Renal cortical epithelial cell (primary cell): ENCODE data around the gene DEPDC1B. TPM values are rescaled to one million over a fixed set of nuclear protein-coding genes. Genes with fewer than 3 reads are reported as not detected.
"Not testable (repeated sequence)": the region's sequence is repeated elsewhere in the genome, so short reads cannot be mapped to it uniquely, and the experiment has no call there.

Experiments
- DNase-seq: peaks from one replicate; pipeline ENCODE4 v3.0.0-alpha.2; 2011; ENCODE audit warnings: low read depth
- total RNA-seq: library from RNA; depleted of rRNA; stranded (reverse); fragments of >200 nt; gene quantifications from 2 replicates; pipeline ENCODE4 v1.2.3, GENCODE V29; 2014

The DEPDC1B gene, protein sequence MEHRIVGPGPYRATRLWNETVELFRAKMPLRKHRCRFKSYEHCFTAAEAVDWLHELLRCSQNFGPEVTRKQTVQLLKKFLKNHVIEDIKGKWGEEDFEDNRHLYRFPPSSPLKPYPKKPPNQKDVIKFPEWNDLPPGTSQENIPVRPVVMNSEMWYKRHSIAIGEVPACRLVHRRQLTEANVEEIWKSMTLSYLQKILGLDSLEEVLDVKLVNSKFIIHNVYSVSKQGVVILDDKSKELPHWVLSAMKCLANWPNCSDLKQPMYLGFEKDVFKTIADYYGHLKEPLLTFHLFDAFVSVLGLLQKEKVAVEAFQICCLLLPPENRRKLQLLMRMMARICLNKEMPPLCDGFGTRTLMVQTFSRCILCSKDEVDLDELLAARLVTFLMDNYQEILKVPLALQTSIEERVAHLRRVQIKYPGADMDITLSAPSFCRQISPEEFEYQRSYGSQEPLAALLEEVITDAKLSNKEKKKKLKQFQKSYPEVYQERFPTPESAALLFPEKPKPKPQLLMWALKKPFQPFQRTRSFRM
- total RNA-seq = 5.7 and 17.9 TPM in 2 replicates

DNA sequence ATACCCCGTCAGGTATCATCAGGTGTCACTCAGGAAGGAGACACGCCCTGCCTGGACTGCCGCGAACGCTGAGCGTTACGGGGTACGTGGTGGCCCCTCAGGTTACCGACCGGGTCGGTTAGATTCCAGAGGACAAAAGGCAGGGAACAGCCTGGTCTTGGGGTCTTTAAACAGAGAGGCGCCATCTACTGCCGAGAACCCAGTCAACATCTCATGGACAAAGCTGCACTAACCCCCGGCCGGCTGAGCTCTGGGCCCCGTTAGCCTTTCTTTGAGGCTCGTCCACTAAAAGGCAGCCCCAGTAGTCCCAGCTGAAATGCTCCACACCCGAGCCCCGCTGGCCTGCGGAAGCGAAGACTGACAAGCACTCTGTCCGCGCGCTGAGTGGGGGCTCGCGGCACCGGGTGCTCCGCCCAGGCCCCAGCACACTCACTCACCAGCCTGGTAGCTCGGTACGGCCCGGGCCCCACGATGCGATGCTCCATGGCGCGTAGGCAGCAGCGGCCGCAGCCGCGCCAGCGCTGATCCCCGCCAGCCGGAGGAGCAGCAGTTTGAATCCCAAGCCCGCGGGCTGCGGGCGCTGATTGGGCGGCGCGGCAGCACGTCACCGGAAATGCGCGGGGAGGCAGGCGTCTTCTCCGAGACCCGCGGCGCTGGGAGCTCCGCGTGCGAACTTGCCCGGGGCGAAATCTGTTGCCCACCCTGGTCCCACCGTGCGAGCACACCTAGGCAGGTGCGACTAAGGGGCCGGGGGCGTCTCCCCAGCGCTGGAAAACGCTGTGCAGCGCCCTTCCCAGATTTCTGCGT lies at the start of gene DEPDC1B:
DEPDC1B (minus strand) TSS at position 558 of the 807 bp plus-strand sequence; CDS start at position 485, 73 bp downstream.
- DNase-seq = peak; percentile 70

DNA sequence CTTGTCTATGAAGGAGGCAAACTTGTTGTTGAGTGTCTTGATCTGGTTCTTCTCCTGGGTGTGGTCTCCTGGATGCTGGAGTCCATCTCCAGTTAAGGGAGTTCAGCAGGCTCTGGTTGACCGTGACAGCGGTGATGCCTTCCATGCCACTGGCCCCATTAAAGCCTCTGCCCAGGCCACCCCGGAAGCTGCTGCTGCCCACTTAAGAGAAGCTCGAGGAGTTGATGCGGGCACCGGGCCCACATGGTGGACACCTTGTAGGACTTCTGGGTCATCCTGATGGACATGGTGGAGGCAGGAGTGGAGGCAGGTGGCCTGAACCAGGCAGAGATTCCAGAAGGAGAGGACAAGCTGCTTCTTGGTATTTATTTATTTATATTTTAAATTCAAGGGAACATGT lies 44.7 kb upstream of the DEPDC1B start:
- DNase-seq = no peak

DNA sequence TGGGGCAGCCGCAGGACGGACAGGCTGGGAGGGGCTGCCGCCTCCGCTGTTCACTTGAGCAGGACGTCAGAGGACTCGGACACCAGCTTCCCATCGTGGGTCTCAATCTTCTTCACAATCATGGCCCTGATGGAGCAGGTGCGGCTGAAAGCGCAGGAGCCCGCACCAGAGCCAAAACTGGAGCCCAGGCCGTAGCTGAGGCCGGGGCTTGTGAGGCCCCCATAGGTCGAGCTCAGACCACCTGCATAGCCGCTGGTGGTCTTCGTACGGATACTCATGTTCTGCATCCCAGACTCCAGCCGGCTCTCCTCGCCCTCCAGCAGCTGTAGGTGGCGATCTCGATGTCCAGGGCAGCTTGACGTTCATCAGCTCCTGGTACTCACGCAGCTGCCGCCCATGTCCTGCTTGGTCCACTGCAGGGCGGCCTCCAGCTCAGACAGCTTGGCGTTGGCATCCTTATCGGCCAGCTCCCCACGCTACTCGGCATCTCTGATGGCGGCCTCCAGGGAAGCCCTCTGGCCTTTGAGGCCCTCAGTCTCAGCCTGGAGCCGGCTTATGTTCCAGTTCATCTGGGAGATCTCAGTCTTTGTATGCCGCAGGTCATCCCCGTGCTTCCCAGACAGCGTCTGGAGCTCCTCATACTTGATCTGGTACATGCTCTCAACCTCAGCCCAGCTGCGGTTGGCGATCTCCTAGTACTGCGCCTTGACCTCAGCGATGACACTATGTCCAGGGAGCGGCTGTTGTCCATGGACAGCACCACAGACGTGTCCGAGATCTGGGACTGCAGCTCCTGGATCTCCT lies 43.7 kb upstream of the DEPDC1B start:
- DNase-seq = no peak

DNA sequence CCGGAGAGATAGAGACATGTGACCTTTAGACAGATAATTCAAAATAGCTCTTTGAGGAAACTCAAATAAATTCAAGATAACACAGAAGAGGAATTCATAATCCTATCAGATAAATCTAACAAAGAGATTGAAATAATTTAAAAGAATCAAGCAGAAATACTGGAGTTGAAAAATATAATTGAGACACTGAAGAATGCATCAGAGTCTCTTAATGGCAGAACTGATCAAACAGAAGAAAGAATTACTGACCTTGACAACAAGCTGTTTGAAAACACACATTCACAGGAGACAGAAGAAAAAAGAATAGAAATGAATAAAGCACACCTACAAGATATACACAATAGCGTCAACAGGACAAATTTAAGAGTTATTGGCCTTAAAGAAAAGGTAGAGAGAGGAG lies 40.4 kb upstream of the DEPDC1B start:
- no peak for DNase-seq

DNA sequence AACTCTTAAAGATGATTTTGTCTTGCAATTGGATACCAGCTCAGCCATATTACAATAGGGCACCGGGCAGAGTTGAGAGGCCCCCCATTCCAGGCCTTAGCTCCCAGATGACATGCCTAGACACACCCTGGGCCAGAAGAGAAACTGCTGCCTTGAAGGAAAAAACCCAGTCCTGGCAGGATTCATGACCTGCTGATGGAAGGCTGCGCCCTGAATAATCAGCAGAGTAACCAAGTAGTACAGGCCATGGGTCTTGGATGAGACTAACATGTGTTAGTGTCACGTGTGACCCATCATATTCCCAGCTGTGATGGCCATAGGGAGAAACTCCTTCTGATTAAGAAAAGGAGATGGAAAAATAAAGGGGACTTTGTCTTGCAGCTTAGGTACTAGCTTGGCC lies 39.0 kb upstream of the DEPDC1B start:
- DNase-seq = no peak

DNA sequence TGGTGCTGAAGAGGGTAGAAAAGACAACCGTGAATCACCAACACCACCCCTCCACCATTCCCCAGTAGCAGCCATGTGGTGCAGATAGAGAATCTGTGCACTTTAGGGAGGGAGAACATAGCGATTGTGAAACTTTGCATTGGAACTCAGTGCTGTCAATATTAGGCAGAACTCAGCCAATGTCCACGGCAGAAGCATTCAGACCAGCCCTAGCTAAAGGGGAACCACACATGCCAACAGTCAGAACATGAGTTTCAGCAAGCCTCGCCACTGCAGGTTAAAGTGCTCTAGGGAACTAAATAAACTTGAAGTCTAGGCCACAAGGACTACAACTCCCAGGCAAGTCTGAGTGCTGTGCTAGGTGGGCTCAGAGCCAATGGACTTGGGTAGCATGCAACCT lies 38.5 kb upstream of the DEPDC1B start:
- DNase-seq = no peak

DNA sequence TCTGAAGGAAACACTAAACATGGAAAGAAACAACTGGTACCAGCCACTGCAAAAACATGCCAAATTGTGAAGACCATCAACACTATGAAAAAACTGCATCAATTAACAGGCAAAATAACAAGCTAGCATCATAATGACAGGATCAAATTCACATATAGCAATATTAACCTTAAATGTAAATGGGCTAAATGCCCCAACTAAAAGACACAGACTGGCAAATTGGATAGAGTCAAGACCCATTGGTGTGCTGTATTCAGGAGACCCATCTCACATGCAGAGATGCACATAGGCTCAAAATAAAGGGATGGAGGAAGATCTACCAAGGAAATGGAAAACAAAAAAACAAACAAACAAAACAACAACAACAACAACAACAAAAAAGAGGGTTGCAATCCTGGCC lies 30.9 kb upstream of the DEPDC1B start:
- not testable (repeated sequence) for DNase-seq

DNA sequence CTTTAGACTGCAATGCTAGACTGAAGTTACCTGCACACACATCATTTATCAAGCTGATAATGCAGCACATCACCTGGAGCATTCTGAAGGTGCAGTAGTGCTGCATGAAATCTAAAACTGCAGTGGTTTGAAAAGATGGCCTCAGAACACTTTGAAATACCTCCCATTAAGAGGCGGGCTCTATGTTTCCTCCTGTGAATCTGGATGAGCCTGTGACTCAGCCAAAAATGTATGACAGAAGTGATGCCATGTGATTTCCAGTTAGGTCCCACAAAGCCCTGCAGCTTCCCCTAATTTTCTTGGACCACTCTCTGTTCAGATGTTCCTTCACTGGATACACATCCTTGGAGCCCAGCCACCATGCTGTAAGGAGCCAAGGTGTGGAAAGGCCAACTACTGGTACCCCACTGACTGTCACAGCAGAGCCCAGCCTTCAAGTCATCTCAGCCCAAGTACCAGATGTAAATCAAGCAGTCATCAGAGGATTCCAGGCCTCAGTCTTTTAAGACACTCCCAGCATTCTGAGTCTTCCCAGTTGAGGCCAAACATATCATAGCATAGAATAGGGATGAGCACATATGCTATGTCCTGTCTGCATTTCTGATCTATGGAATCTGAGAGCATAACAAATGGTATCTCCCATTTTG lies 27.2 kb upstream of the DEPDC1B start:
- no peak for DNase-seq

DNA sequence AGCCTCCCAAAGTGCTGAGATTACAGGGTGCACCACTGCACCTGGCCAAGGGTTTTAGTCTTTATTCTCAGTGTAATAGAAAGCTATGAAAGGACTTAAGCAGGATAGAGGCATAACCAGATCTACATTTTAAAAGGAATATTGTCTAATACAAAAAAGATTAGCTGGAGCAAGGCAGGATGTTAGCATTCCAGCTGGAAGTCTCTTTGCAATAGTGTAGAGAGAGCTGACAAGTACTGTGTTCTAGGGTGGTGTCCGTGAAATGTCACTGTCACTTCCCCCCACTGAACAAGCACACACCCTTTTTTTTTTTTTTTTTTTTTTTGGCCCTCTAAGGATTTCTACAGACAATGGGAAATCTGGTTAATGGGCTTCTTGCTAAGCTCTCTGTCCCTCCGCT lies 24.2 kb upstream of the DEPDC1B start:
- DNase-seq = no peak

DNA sequence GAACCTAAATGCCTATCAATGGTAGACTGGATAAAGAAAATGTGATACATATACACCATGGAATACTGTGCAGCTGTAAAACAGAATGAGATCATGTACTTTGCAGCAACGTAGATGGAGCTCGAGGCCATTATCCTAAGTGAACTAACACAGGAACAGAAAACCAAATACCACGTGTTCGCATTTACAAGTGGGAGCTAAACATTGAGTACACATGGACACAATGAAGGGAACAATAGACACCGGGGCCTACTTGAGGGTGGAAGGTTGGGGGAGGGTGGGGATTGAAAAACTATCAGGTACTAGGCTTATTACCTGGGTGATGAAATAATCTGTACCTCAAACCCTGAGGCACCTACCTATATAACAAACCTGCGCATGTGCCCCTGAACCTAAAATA lies 22.4 kb upstream of the DEPDC1B start:
- no peak for DNase-seq

DNA sequence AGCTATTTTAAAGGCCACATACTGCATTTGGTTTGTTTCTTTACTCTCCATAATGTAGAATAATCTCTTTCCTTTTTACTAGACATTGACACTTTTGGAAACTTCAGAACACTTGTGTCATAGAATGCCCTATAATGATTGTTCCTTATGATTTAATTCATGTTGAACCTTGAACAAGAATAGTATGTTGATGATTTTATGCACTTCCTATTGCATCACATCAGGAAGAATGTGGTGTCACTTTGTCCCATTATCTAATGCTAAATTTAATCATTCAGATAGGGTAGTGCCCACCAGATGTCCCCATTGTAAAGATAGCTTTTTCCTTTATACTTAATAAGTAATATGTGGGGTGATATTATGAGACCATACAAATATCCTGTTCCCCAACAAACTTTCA lies 19.4 kb upstream of the DEPDC1B start:
- no peak for DNase-seq

DNA sequence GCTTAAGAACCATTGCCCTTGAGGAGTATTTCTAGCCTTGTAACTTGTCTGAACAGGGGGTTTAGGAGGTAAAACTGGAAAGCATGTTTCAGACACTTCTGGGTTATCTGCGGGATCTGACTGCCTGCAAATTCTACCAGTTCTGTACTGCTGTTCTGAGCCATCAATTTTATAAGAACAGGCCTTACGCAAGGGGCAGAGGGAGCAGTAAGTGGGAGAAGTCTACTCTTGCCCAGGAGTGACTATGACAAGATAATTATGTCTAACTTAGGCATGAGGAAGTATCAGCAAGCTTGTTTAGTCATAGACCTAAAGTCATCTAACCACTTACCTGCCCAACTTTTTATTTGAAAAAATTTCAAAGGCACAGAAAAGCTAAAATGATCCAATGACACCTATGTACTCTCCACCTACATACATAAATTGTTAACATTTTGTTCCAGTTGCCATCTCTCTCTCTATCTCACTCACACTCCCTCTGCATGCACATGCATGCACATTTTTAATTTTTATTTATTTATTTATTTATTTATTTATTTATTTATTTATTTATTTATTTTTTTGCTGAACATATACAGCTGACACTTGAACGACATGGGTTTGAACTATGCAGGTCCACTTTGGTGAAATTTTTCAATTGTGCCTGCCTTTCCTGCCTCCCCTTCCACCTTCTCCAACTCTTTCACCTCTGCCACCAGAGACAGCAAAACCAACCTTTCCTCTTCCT lies 18.4 kb upstream of the DEPDC1B start:
- no peak for DNase-seq

DNA sequence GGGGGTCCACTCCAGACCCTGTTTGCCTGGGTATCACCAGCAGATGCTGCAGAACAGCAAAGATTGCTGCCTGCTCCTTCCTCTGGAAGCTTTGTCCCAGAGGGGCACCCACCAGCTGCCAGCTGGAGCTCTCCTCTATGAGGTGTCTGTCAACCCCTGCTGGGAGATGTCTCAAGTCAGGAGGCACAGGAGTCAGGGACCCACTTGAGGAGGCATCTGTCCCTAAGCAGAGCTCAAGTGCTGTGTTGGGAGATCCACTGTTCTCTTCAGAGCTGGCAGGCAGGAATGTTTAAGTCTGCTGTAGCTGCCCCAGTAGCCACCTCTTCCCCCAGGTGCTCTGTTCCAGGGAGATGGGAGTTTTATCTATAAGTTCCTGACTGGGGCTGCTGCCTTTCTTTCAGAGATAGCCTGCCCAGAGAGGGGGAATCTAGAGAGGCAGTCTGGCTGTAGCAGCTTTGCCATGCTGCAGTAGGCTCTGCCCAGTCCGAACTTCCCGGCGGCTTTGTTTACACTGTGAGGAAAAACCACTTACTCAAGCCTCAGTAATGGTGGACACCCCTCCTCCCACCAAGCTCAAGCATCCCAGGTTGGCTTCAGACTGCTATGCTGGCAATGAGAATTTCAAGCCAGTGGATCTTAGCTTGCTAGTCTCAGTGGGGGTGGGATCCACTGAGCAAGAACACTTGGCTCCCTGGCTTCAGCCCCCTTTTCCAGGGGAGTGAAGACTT lies 15.4 kb upstream of the DEPDC1B start:
- DNase-seq = not testable (repeated sequence)

DNA sequence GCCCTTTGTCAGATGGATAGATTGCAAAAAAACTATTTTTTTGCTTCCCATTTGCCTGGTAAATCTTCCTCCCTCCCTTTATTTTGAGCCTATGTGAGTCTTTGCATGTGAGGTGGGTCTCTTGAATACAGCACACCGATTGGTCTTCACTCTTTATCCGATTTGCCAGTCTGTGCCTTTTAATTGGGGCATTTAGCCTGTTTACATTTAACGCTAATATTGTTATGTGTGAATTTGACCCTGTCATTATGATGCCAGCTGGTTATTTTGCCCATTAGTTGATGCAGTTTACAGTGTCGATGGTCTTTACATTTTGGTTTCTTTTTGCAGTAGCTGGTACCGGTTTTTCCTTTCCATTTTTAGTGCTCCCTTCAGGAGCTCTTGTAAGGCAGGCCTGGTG lies 13.0 kb upstream of the DEPDC1B start:
- no peak for DNase-seq

DNA sequence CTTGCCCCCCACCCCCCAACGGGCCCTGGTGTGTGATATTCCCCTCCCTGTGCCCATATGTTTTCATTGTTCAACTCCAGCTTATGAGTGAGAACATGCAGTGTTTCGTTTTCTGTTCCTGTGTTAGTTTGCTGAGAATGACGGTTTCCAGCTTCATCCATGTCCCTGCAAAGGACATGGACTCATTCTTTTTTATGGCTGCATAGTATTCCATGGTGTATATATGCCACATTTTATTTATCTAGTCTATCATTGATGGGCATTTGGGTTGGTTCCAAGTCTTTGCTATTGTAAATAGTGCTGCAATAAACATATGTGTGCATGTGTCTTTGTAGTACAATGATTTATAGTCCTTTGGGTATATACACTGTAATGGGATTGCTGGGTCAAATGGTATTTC lies 11.9 kb upstream of the DEPDC1B start:
- DNase-seq = not testable (repeated sequence)

DNA sequence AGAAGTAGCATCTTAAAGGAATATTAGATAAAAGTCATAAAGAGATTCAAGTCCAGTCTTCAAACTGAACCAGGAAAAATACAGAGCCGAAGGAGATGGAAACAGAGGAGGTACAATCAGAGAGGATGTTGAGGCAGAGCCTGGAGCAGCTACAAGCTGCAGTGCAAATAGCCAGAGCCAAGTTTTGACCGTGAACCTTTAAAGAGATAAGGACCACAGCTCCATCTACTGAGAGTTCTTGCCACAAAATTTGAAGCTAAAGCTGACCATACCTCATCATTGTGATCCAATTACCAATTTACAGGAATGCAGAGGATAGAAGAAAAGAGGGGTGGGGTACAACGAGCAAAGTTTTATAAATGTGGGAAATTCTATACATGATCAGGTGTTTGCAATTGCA lies 10.4 kb upstream of the DEPDC1B start:
- DNase-seq = no peak

DNA sequence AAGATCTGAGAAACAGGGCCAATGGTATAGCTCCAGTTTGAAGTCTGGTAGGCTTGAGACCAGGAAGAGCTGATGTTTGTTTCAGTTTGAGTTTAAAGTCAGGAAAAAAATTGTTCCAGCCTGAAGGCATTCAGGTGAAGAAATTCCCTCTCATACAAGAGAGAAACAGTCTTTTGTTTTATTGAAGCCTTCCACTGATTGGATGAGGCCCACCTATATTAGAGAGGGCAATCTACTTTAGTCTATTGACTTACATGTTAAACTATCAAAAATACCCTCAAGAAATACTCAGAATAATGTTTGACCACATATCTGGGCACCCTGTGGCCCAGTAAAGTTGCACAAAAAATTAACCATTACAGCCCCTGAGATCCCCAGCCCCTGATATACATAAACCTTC lies 5.2 kb upstream of the DEPDC1B start:
- DNase-seq = no peak

DNA sequence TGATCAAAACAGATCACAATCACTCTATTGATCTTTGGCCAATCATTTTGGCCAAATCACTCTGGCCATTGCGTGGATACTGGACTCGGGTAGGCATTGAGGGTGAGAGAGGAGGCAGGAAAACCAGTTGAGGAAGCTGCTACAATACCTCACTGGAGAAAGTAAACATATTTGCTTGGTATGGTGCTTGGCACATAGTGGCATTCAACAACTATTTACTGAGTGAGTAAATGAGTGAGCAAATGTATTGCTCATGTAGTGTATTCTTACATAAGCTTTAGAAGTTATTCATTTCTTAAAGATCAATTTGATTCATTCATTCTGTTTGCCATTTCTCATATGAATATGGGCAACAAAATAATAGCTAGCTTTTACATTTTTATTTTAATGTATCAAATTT lies 4.0 kb upstream of the DEPDC1B start:
- DNase-seq = no peak

DNA sequence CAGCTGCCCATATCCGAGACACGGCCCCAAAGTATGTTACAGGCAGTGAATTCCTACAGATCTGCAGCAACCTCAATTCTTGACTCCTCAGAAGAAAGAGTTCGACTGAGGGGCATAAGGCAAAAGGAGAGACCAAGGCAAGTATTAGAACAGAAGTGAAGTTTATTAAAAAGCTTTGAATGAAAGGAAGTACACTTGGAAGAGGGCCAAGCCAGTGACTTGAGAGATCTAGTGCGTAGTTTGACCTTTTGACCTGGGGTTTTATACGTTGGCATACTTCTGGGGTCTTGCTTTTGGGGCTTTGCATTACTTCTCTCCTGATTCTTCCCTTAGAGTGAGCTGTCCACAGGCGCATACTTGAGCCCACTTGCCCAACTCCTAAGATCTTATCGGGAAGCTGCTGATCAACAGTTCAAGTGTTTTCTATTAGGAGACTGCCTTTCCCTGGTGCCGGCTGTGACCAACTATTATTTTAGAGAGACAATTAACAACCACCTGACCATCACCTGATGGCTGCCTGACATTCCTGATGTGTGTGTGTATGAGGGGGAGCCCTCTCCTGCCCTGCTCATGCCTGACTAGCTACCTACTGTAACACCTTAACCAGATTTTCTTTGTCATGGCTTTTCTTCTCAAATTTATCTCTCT lies 1.5 kb upstream of the DEPDC1B start:
- DNase-seq = peak; percentile 55

DNA sequence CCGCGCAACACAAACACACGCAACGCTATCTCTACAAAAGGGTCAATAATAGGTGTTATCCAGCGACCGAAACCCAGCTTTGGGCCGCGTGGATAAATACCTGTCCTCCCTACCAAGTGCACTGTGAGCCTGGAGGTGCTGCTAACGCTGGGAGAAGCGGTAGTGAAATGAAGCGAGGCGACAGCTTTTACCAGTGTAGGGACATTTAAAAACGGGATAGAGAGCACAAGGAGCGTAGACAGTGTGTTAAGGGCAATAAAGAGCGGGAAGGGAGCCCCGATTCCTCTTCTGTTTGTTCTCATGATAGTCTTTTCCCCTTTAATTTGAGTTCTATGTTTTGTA lies 421 bp upstream of the DEPDC1B start:
- no peak for DNase-seq
